HepG2 (cell line): ENCODE measurements around the gene ARL16. TPM values are rescaled to one million over a fixed set of nuclear protein-coding genes. Genes with fewer than 3 reads are reported as not detected.

ENCODE experiments used
- CREM ChIP-seq, 2 experiments: sonication (generic) in 1 of 2; formaldehyde crosslinking in 1 of 2; IDR thresholded peaks; 2 replicates each; pipeline versions ENCODE4 v1.4.0 to v1.6.1; 2016 to 2020; ENCODE audit warnings: antibody characterized with exemption in 1 of 2, mild to moderate bottlenecking in 1 of 2, missing genetic modification reagents in 1 of 2
- FOXP1 ChIP-seq, 2 experiments: fragments of 450-650 bp in 1 of 2; IDR thresholded peaks; 2 replicates each; pipeline ENCODE4 v1.6.1; 2017 to 2018; ENCODE audit warnings: antibody characterized with exemption in 1 of 2
- MAF1 ChIP-seq: sonication (generic); formaldehyde crosslinking; IDR thresholded peaks from 2 replicates; pipeline ENCODE4 v1.5.0; 2020; ENCODE audit warnings: missing genetic modification reagents, borderline replicate concordance
- MBD4 ChIP-seq: IDR thresholded peaks from 2 replicates; pipeline ENCODE4 v1.6.1; 2012; ENCODE audit warnings: low read length, inconsistent platforms, borderline replicate concordance
- SNAI1 ChIP-seq: sonication (generic); formaldehyde crosslinking; IDR thresholded peaks from 2 replicates; pipeline ENCODE4 v1.5.0; 2020; ENCODE audit warnings: mild to moderate bottlenecking, missing genetic modification reagents, borderline replicate concordance
- SOX13 ChIP-seq, 3 experiments: fragments of 450-650 bp in 1 of 3; sonication (generic) in 1 of 3; formaldehyde crosslinking in 1 of 3; IDR thresholded peaks in 2 of 3; conservative IDR thresholded peaks in 1 of 3; 2 replicates each; pipeline versions ENCODE4 v1.5.0 to v1.6.1; 2016 to 2020; ENCODE audit warnings: antibody characterized with exemption in 1 of 3, mild to moderate bottlenecking in 1 of 3, missing compliant biosample characterization in 1 of 3, missing genetic modification reagents in 1 of 3, moderate library complexity in 1 of 3
- ZNF598 ChIP-seq: sonication (generic); formaldehyde crosslinking; IDR thresholded peaks from 2 replicates; pipeline ENCODE4 v1.5.1; 2020; ENCODE audit warnings: mild to moderate bottlenecking, missing genetic modification reagents, borderline replicate concordance
- ZNF709 ChIP-seq: sonication (generic); formaldehyde crosslinking; IDR thresholded peaks from 2 replicates; pipeline ENCODE4 v1.5.0; 2020; ENCODE audit warnings: mild to moderate bottlenecking, missing genetic modification reagents
- ZNF788 ChIP-seq: sonication (generic); formaldehyde crosslinking; IDR thresholded peaks from 2 replicates; pipeline ENCODE4 v1.5.0; 2020; ENCODE audit warnings: mild to moderate bottlenecking, missing genetic modification reagents, borderline replicate concordance
- polyA plus RNA-seq, 8 experiments: library from polyadenylated mRNA; depleted of rRNA in 3 of 8; stranded (reverse) in 7 of 8; unstranded in 1 of 8; fragments of >200 nt; fragmentation: Illumina TruSeq in 4 of 8; extraction: Trizol in 4 of 8; gene quantifications; 2 replicates each; pipeline versions ENCODE4 v1.2.1 to v1.2.3, GENCODE V29; 2011 to 2016; ENCODE audit warnings: low read depth in 4 of 8, missing spikeins in 1 of 8, mixed read lengths in 1 of 8; ENCODE audit not compliant: insufficient read depth in 1 of 8
- total RNA-seq, 5 experiments: library from RNA; depleted of rRNA; stranded (reverse); fragments of >200 nt; fragmentation: Illumina TruSeq; extraction: Trizol; gene quantifications; 2 replicates each; pipeline ENCODE4 v1.2.3, GENCODE V29; 2016; ENCODE audit warnings: low read depth in 1 of 5
- TF ChIP-seq, protein P1 (sequence below): sonication (generic); formaldehyde crosslinking; IDR thresholded peaks from 2 replicates; pipeline ENCODE4 v1.5.0; 2020; ENCODE audit warnings: mild to moderate bottlenecking, missing genetic modification reagents, borderline replicate concordance
- TF ChIP-seq, protein P2 (sequence below): sonication (generic); formaldehyde crosslinking; IDR thresholded peaks from 2 replicates; pipeline ENCODE4 v1.5.0; 2020; ENCODE audit warnings: missing genetic modification reagents
- TF ChIP-seq, protein P3 (sequence below): sonication (generic); formaldehyde crosslinking; IDR thresholded peaks from 2 replicates; pipeline ENCODE4 v1.5.0; 2020; ENCODE audit warnings: missing genetic modification reagents
- TF ChIP-seq, protein P4 (sequence below): sonication (generic); formaldehyde crosslinking; IDR thresholded peaks from 2 replicates; pipeline ENCODE4 v1.4.0; 2020; ENCODE audit warnings: low read depth, mild to moderate bottlenecking, missing genetic modification reagents
- TF ChIP-seq, protein P5 (sequence below): sonication (generic); formaldehyde crosslinking; conservative IDR thresholded peaks from 2 replicates; pipeline ENCODE4 v1.4.0; 2020; ENCODE audit warnings: missing genetic modification reagents

ARL16 gene
- total and polyA plus RNA-seq, 2 of the 13 experiments (the other 11 are each of a cell fraction or from before 2014, with no cell fraction given), result 20.8 to 30.8 TPM

- TF ChIP-seq, protein P1, sequence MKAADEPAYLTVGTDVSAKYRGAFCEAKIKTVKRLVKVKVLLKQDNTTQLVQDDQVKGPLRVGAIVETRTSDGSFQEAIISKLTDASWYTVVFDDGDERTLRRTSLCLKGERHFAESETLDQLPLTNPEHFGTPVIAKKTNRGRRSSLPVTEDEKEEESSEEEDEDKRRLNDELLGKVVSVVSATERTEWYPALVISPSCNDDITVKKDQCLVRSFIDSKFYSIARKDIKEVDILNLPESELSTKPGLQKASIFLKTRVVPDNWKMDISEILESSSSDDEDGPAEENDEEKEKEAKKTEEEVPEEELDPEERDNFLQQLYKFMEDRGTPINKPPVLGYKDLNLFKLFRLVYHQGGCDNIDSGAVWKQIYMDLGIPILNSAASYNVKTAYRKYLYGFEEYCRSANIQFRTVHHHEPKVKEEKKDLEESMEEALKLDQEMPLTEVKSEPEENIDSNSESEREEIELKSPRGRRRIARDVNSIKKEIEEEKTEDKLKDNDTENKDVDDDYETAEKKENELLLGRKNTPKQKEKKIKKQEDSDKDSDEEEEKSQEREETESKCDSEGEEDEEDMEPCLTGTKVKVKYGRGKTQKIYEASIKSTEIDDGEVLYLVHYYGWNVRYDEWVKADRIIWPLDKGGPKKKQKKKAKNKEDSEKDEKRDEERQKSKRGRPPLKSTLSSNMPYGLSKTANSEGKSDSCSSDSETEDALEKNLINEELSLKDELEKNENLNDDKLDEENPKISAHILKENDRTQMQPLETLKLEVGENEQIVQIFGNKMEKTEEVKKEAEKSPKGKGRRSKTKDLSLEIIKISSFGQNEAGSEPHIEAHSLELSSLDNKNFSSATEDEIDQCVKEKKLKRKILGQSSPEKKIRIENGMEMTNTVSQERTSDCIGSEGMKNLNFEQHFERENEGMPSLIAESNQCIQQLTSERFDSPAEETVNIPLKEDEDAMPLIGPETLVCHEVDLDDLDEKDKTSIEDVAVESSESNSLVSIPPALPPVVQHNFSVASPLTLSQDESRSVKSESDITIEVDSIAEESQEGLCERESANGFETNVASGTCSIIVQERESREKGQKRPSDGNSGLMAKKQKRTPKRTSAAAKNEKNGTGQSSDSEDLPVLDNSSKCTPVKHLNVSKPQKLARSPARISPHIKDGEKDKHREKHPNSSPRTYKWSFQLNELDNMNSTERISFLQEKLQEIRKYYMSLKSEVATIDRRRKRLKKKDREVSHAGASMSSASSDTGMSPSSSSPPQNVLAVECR (CRISPR knock-in tag), result peak; percentile 93
- TF ChIP-seq, protein P2, sequence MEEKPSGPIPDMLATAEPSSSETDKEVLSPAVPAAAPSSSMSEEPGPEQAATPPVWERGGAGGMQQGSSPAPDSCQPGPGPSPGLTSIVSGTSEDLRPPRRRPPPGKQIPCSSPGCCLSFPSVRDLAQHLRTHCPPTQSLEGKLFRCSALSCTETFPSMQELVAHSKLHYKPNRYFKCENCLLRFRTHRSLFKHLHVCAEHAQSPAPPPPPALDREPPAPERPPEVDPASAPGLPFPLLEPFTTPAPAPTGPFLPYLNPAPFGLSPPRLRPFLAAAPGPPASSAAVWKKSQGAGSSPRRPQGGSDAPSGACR (CRISPR knock-in tag), result peak; percentile 99
- TF ChIP-seq SNAI1 (CRISPR knock-in tag) (peak; percentile 77; the same call in 1 of the 2 replicates), FOXP1 (IDR thresholded peaks at IDR 0.05) (no peak), FOXP1 (CRISPR knock-in tag; IDR thresholded peaks at IDR 0.05) (peak; percentile 37; the same call in 1 of the 2 replicates), ZNF598 (CRISPR knock-in tag) (peak; percentile 85; the same call in 1 of the 2 replicates), ZNF709 (CRISPR knock-in tag) (peak; percentile 92), SOX13 (IDR thresholded peaks at IDR 0.05) (peak; percentile 32; the same call in 1 of the 2 replicates), SOX13 (CRISPR knock-in tag; conservative IDR thresholded peaks at IDR 0.05 in 1 of 2, IDR thresholded peaks at IDR 0.05 in 1 of 2) (peak in 1 of 2 experiments; percentile 84; a peak in 2 of 4 replicates), CREM (IDR thresholded peaks at IDR 0.05) (no peak), CREM (CRISPR knock-in tag; IDR thresholded peaks at IDR 0.05) (no peak), MBD4 (no peak), MAF1 (CRISPR knock-in tag) (peak; percentile 83; the same call in 1 of the 2 replicates), ZNF788 (CRISPR knock-in tag) (peak; percentile 96)
- TF ChIP-seq, protein P3, sequence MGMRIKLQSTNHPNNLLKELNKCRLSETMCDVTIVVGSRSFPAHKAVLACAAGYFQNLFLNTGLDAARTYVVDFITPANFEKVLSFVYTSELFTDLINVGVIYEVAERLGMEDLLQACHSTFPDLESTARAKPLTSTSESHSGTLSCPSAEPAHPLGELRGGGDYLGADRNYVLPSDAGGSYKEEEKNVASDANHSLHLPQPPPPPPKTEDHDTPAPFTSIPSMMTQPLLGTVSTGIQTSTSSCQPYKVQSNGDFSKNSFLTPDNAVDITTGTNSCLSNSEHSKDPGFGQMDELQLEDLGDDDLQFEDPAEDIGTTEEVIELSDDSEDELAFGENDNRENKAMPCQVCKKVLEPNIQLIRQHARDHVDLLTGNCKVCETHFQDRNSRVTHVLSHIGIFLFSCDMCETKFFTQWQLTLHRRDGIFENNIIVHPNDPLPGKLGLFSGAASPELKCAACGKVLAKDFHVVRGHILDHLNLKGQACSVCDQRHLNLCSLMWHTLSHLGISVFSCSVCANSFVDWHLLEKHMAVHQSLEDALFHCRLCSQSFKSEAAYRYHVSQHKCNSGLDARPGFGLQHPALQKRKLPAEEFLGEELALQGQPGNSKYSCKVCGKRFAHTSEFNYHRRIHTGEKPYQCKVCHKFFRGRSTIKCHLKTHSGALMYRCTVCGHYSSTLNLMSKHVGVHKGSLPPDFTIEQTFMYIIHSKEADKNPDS (CRISPR knock-in tag), result peak; percentile 84
- TF ChIP-seq, protein P4, sequence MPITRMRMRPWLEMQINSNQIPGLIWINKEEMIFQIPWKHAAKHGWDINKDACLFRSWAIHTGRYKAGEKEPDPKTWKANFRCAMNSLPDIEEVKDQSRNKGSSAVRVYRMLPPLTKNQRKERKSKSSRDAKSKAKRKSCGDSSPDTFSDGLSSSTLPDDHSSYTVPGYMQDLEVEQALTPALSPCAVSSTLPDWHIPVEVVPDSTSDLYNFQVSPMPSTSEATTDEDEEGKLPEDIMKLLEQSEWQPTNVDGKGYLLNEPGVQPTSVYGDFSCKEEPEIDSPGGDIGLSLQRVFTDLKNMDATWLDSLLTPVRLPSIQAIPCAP (CRISPR knock-in tag), result 0 out of 2 replicates have a peak, but pooled peaks have one; percentile 88
- TF ChIP-seq, protein P5, sequence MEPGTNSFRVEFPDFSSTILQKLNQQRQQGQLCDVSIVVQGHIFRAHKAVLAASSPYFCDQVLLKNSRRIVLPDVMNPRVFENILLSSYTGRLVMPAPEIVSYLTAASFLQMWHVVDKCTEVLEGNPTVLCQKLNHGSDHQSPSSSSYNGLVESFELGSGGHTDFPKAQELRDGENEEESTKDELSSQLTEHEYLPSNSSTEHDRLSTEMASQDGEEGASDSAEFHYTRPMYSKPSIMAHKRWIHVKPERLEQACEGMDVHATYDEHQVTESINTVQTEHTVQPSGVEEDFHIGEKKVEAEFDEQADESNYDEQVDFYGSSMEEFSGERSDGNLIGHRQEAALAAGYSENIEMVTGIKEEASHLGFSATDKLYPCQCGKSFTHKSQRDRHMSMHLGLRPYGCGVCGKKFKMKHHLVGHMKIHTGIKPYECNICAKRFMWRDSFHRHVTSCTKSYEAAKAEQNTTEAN (CRISPR knock-in tag), result peak; percentile 96
Measured at GRCh38 chr17:81711814-81712467, 28.3 kb upstream of the ARL16 start, which contains the start of gene SLC25A10 (continued).
